Gastroesophageal sphincter (tissue), 4 donors: Measurements from ENCODE around the gene RNF19B. TPM values are rescaled to one million over a fixed set of nuclear protein-coding genes. Genes with fewer than 3 reads are reported as not detected.
"Not testable (repeated sequence)": the region's sequence is repeated elsewhere in the genome, so short reads cannot be mapped to it uniquely, and the experiment has no call there.

Source experiments
- ATAC-seq: fragments of 150-250 bp; one replicate; pipeline ENCODE4 v1.9.1; 2016; ENCODE audit warnings: mild to moderate bottlenecking, moderate library complexity
- H3K27ac ChIP-seq, 4 donors: fragments of 200-600 bp; sonication (generic) in 3 of 4; 1 replicate in 3 of 4; 2 replicates in 1 of 4; pipeline ENCODE4 v1.5.1; 2016 to 2019
- H3K27me3 ChIP-seq: fragments of 200-600 bp; sonication (generic); one replicate; pipeline ENCODE4 v1.5.1; 2019
- H3K36me3 ChIP-seq, 2 donors: fragments of 200-600 bp; sonication (generic); one replicate each; pipeline ENCODE4 v1.5.1; 2019; ENCODE audit warnings: control low read depth in 1 of 2
- H3K4me1 ChIP-seq, 3 donors: fragments of 200-600 bp; sonication (generic); 1 replicate in 2 of 3; 2 replicates in 1 of 3; pipeline ENCODE4 v1.5.1; 2016 to 2019; ENCODE audit warnings: control low read depth in 2 of 3
- H3K4me3 ChIP-seq, 2 donors: fragments of 200-600 bp; sonication (generic); one replicate each; pipeline ENCODE4 v1.5.1; 2019; ENCODE audit warnings: mild to moderate bottlenecking in 1 of 2, moderate library complexity in 1 of 2
- H3K9me3 ChIP-seq, 3 donors: fragments of 200-600 bp; sonication (generic); one replicate each; pipeline ENCODE4 v1.5.1; 2017 to 2019; ENCODE audit warnings: control low read depth in 2 of 3
- CTCF ChIP-seq, 4 experiments: fragments of 200-600 bp in 2 of 4; fragments of 450-650 bp in 2 of 4; sonication (generic) in 1 of 4; IDR thresholded peaks; one replicate each; pipeline ENCODE4 v1.5.1; 2017 to 2019; ENCODE audit warnings: antibody characterized with exemption in 4 of 4, mild to moderate bottlenecking in 2 of 4, moderate library complexity in 2 of 4
- EP300 ChIP-seq: sonication (generic); formaldehyde crosslinking; IDR thresholded peaks from one replicate; pipeline ENCODE4 v1.6.1; 2017; ENCODE audit warnings: antibody characterized with exemption, mild to moderate bottlenecking
- POLR2A ChIP-seq, 2 donors: fragments of 450-650 bp; IDR thresholded peaks; one replicate each; pipeline ENCODE4 v1.6.1; 2017; ENCODE audit warnings: antibody characterized with exemption in 2 of 2, mild to moderate bottlenecking in 2 of 2, moderate library complexity in 1 of 2
- POLR2AphosphoS5 ChIP-seq: sonication (generic); formaldehyde crosslinking; IDR thresholded peaks from one replicate; pipeline ENCODE4 v1.6.1; 2017; ENCODE audit warnings: antibody characterized with exemption
- whole genome bisulfite sequencing, 2 donors: methylation state at CpG; one replicate each; pipeline ENCODE4 v1.1.5; 2018; ENCODE audit warnings: low coverage in 1 of 2; 5-methylcytosine and 5-hydroxymethylcytosine counted together
- total RNA-seq, 4 donors: library from RNA; depleted of rRNA; stranded (reverse); fragments of >200 nt; gene quantifications; one replicate each; pipeline ENCODE4 v1.1.0, GENCODE V29; 2016

RNF19B gene
- total RNA-seq, 4 donors from 2014 or later: 19.5 to 25.2 (median 21.8) TPM

GRCh38 chr1:32906654-32907053 is 58.0 kb downstream of the RNF19B start:
- Histone ChIP-seq H3K4me3 (no peak overlapping the region), H3K9me3 (no peaks in the 10 kb centered on the region), H3K27me3 (peaks cover 5% of the 10 kb centered on the region), H3K36me3 (no peaks in the 10 kb centered on the region), H3K27ac (no peak overlapping the region), H3K4me1 (peaks cover 0 to 4% (median 0%) of the 10 kb centered on the region in 3 donors)
- ATAC-seq: no peak
- WGBS, 2 donors: 85 to 89% methylated on average over 3 to 5 of the region's 7 CpGs
- TF ChIP-seq EP300: no peak
- no peak for TF ChIP-seq POLR2A (IDR thresholded peaks at IDR 0.05)
- TF ChIP-seq POLR2AphosphoS5: no peak
- no peak for TF ChIP-seq CTCF (IDR thresholded peaks at IDR 0.05)

- H3K9me3 ChIP-seq, H3K36me3 ChIP-seq, ATAC-seq, H3K27me3 ChIP-seq, H3K27ac ChIP-seq, H3K4me3 ChIP-seq: not testable (repeated sequence)
- peaks cover 0 to 12% (median 2%) of the 10 kb centered on the region in 3 donors for H3K4me1 ChIP-seq
- 77% methylated on average over 10 of the region's 10 CpGs; no CpG with 5 or more reads in 1 of the 2 donors for WGBS, 2 donors
Observed at GRCh38 chr1:32905588-32905987, 59.0 kb downstream of the RNF19B start.

GRCh38 chr1:32904797-32905196 is 59.8 kb downstream of the RNF19B start:
- no peak for TF ChIP-seq CTCF (IDR thresholded peaks at IDR 0.05)
- no peak for TF ChIP-seq EP300
- TF ChIP-seq POLR2AphosphoS5: no peak
- TF ChIP-seq POLR2A (IDR thresholded peaks at IDR 0.05): no peak
- Histone ChIP-seq H3K27ac (no peak overlapping the region), H3K27me3 (peaks cover 10% of the 10 kb centered on the region), H3K4me1 (peaks cover 0 to 19% (median 4%) of the 10 kb centered on the region in 3 donors), H3K36me3 (no peaks in the 10 kb centered on the region), H3K9me3 (no peaks in the 10 kb centered on the region), H3K4me3 (no peak overlapping the region)
- 29 to 60% methylated on average over 1 of the region's 2 CpGs for WGBS, 2 donors
- ATAC-seq: no peak

GRCh38 chr1:32903991-32904785 is 60.4 kb downstream of the RNF19B start:
- ATAC-seq: no peak
- H3K36me3 ChIP-seq: no peaks in the 10 kb centered on the region
- H3K4me3 ChIP-seq: no peak overlapping the region
- H3K4me1 ChIP-seq: peaks cover 0 to 20% (median 4%) of the 10 kb centered on the region in 3 donors
- TF ChIP-seq CTCF (IDR thresholded peaks at IDR 0.05) (no peak), EP300 (no peak), POLR2AphosphoS5 (no peak), POLR2A (IDR thresholded peaks at IDR 0.05) (no peak)
- peaks cover 10% of the 10 kb centered on the region for H3K27me3 ChIP-seq
- no peak overlapping the region for H3K27ac ChIP-seq
- H3K9me3 ChIP-seq: no peaks in the 10 kb centered on the region
- 78% methylated on average over 3 of the region's 3 CpGs; no CpG with 5 or more reads in 1 of the 2 donors for WGBS, 2 donors

- no peak overlapping the region for H3K27ac ChIP-seq
- no peaks in the 10 kb centered on the region for H3K9me3 ChIP-seq
- H3K4me1 ChIP-seq: peaks cover 0 to 20% (median 4%) of the 10 kb centered on the region in 3 donors
- H3K27me3 ChIP-seq: peaks cover 5% of the 10 kb centered on the region
- H3K36me3 ChIP-seq: no peaks in the 10 kb centered on the region
- no CpG with 5 or more reads among the region's 6 CpGs for WGBS, 2 donors
- no peak for ATAC-seq
- H3K4me3 ChIP-seq: no peak overlapping the region
- TF ChIP-seq POLR2A (IDR thresholded peaks at IDR 0.05) (no peak), POLR2AphosphoS5 (no peak), EP300 (no peak), CTCF (IDR thresholded peaks at IDR 0.05) (no peak)
Observed at GRCh38 chr1:32902535-32902920, 62.1 kb downstream of the RNF19B start.
